ENCODE measurements around the gene NDUFS7.

The NDUFS7 gene

DNA sequence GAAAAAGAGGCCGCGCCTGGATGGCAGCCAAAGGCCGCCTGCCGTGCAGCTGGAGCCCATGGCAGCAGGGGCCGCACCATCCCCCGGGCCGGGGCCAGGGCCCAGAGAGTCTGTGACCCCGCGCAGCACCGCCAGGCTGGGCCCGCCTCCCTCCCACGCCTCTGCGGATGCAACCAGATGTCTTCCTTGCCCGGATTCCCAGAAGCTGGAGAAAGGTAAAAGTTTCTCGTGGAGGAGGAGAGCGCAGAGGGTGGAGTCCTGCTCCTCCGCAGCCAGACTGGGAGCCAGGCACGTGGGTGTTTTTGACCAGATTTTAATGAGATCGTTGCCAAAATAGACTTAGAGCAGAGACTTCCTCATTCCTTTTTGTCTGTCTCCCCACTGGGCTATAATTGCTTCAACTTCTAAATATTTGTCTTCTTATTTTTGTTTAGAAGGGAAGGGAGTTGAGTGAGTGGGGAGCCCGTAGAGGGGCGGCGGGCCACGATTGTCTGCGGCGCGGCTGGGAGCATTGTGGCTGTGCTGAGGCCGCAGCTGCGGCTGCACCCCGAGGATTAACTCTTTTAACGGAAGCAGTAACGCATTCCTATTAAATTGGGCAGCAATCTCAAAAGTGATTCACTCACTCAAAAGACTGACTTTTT lies 22.8 kb upstream of the NDUFS7 start:
- TF ChIP-seq, protein P1, sequence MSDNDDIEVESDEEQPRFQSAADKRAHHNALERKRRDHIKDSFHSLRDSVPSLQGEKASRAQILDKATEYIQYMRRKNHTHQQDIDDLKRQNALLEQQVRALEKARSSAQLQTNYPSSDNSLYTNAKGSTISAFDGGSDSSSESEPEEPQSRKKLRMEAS (IDR thresholded peaks at IDR 0.05) = peak; percentile 40; the same call in 1 of the 2 replicates
- no peak; the same call in 1 of the 2 replicates for TF ChIP-seq RAD21 (IDR thresholded peaks at IDR 0.05; ENCODE audit: low read depth)
- TF ChIP-seq NFIC (IDR thresholded peaks at IDR 0.05) = peak; percentile 94
- peak; percentile 92 for TF ChIP-seq EGR1 (IDR thresholded peaks at IDR 0.05)
- no peak for TF ChIP-seq REST (IDR thresholded peaks at IDR 0.05; ENCODE audit: low read depth)
- no peak for TF ChIP-seq CREB1 (IDR thresholded peaks at IDR 0.05; ENCODE audit: low read depth)
- TF ChIP-seq YY1 (IDR thresholded peaks at IDR 0.05; ENCODE audit: low read depth) = no peak
- TF ChIP-seq FOXM1 (IDR thresholded peaks at IDR 0.05; ENCODE audit: borderline replicate concordance, low read depth) = no peak
- peak; percentile 31; the same call in 1 of the 2 replicates for TF ChIP-seq EP300 (IDR thresholded peaks at IDR 0.05; ENCODE audit: borderline replicate concordance)
- no peak for TF ChIP-seq TAF1 (IDR thresholded peaks at IDR 0.05; ENCODE audit: low read depth)
- TF ChIP-seq CEBPB (IDR thresholded peaks at IDR 0.05) = no peak
- TF ChIP-seq TCF12 (IDR thresholded peaks at IDR 0.05; ENCODE audit: low read depth) = peak; percentile 66
- peak; percentile 87 for TF ChIP-seq ZBTB7A (IDR thresholded peaks at IDR 0.05; ENCODE audit: low read depth)
- TF ChIP-seq TEAD4 (IDR thresholded peaks at IDR 0.05) = peak; percentile 27
- peak; percentile 51 for TF ChIP-seq USF1 (IDR thresholded peaks at IDR 0.05)

- TF ChIP-seq EP300 (IDR thresholded peaks at IDR 0.05; ENCODE audit: borderline replicate concordance) (peak; percentile 33; the same call in 1 of the 2 replicates), NFIC (IDR thresholded peaks at IDR 0.05) (peak; percentile 91), TCF12 (IDR thresholded peaks at IDR 0.05; ENCODE audit: low read depth) (0 out of 2 replicates have a peak, but pooled peaks have one; percentile 39), TAF1 (IDR thresholded peaks at IDR 0.05; ENCODE audit: low read depth) (no peak)
- TF ChIP-seq, protein P1 (IDR thresholded peaks at IDR 0.05) = peak; percentile 26; the same call in 1 of the 2 replicates
These were observed 21.9 kb upstream of the NDUFS7 start for GRCh38 chr19:1361601-1362386.

DNA sequence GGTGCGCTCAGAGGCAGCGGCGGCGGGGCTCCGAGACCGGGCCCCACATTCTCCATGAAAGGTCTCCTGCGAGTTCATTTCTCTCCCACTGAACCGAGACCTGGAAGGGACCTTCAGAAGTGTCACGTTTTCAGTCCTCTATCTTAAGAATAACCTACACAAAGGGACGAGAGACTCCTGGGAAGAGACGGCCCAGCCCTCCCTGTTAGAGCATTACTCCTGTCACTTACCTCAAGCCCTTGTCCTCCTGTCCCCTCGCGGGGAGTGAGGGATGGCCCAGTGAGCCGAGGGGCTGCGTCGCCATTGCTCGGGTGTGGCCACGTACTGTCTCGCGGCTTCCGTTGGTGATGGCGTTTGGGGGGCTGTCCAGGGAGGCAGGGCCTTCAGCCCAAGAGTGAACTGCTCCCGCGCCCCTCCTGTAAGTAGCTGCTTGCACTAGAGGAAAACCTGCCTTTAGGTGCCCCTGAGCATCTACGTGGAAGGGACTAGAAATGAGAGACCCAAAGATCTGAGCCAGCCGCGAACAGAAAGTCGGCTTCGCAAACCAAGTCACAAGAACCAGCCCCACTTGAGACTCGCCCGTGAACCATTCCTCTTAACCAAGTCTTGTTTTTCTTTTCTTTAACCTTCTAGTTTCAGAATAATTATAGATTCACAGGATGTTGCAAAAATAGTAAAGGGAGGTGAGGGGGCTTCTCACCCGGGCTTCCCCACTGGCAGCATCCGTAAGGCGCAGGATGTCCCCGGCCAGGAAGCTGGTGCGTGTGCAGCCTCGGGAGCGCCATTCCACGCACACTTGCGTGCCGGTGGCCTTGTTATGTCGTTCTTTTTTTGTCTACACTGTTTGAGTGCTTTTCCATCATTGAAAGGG lies 21.1 kb upstream of the NDUFS7 start:
- TF ChIP-seq CREB1 (IDR thresholded peaks at IDR 0.05; ENCODE audit: low read depth) (no peak), REST (IDR thresholded peaks at IDR 0.05; ENCODE audit: low read depth) (no peak), TEAD4 (IDR thresholded peaks at IDR 0.05) (no peak), CEBPB (IDR thresholded peaks at IDR 0.05) (no peak), TAF1 (IDR thresholded peaks at IDR 0.05; ENCODE audit: low read depth) (no peak), YY1 (IDR thresholded peaks at IDR 0.05; ENCODE audit: low read depth) (no peak), TCF12 (IDR thresholded peaks at IDR 0.05; ENCODE audit: low read depth) (no peak), EP300 (IDR thresholded peaks at IDR 0.05; ENCODE audit: borderline replicate concordance) (no peak), EGR1 (IDR thresholded peaks at IDR 0.05) (no peak), RAD21 (IDR thresholded peaks at IDR 0.05; ENCODE audit: low read depth) (no peak), ZBTB7A (IDR thresholded peaks at IDR 0.05; ENCODE audit: low read depth) (no peak), USF1 (IDR thresholded peaks at IDR 0.05) (no peak)
- TF ChIP-seq, protein P1 (IDR thresholded peaks at IDR 0.05) = no peak

- no peak for TF ChIP-seq TCF12 (IDR thresholded peaks at IDR 0.05; ENCODE audit: low read depth)
- TF ChIP-seq, protein P1 (IDR thresholded peaks at IDR 0.05) = no peak
- no peak for TF ChIP-seq EGR1 (IDR thresholded peaks at IDR 0.05)
These were observed 20.1 kb upstream of the NDUFS7 start for GRCh38 chr19:1363599-1363998.
